Measurements from ENCODE around the gene TNS1. TPM values are rescaled to one million over a fixed set of nuclear protein-coding genes. Genes with fewer than 3 reads are reported as not detected.

Gene TNS1
- total RNA-seq, 1 experiment from 2014 or later, result 3.4 TPM

DNA sequence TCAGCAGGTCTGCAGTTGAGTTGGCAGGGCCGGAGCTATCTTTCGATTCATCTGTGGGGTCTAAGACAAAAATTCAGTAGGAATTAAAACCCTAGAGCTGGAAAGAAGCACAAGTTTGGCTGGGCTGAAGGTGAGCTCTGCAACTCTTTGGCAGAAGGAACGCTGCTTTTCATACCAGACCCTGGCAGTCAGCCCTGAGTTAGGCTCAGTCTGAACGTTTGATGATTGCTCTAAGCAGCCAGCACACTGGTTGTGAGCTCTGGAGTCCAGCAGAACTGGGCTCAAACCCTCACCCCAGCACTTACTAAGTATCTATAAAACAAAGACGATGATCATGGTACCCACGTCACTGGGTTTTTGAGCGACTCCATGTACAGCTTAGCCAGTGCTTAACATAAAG is 192.5 kb downstream of the TNS1 start:
- no peak overlapping the region for H3K14ac ChIP-seq (ENCODE audit: insufficient read depth, low read length)
- no peaks in the 10 kb centered on the region for H3K4me1 ChIP-seq (ENCODE audit: insufficient read depth, low read length)
- WGBS (ENCODE audit: extremely low coverage, insufficient read length, low lambda C conversion rate), result no CpG with 5 or more reads among the region's 7 CpGs
- H4K20me1 ChIP-seq (ENCODE audit: control insufficient read depth, insufficient read depth, insufficient read length), result no peaks in the 10 kb centered on the region
- no peaks in the 10 kb centered on the region for H3K79me2 ChIP-seq (ENCODE audit: insufficient read depth, low read length)
- no peak overlapping the region for H3K9ac ChIP-seq (ENCODE audit: extremely low read depth, insufficient read length, low read length)
- no peak overlapping the region for H4K91ac ChIP-seq (ENCODE audit: insufficient read length, low read depth, low read length)
- H3K23ac ChIP-seq (ENCODE audit: insufficient read length, low read depth, low read length), result no peak overlapping the region
- H3K4me2 ChIP-seq (ENCODE audit: insufficient read depth, insufficient read length, low read length), result no peak overlapping the region
- H3K4ac ChIP-seq (ENCODE audit: low read depth, low read length), result no peak overlapping the region
- no peak overlapping the region for H2AK5ac ChIP-seq (ENCODE audit: insufficient read length, low read length)
- H2AFZ ChIP-seq (ENCODE audit: low read length), result no peak overlapping the region
- H3K36me3 Mint-ChIP-seq (ENCODE audit: insufficient read depth in 1 of 3, low read depth in 3 of 3), result peaks cover 0 to 6% (median 6%) of the 10 kb centered on the region in 3 experiments; a peak in 3 of 7 replicates
- no peak for TF ChIP-seq CTCF (conservative IDR thresholded peaks at IDR 0.05)
- H3K4me3 Mint-ChIP-seq, result no peak overlapping the region
- H3K27ac Mint-ChIP-seq, result no peak overlapping the region
- H3K4me1 Mint-ChIP-seq, result no peaks in the 10 kb centered on the region; a peak in 1 of 4 replicates
- H3K79me1 ChIP-seq (ENCODE audit: insufficient read depth, low read depth, low read length, poor library complexity, severe bottlenecking), result no peaks in the 10 kb centered on the region
- H3K23me2 ChIP-seq (ENCODE audit: insufficient read length, low read depth, low read length, poor library complexity, severe bottlenecking), result no peaks in the 10 kb centered on the region
- H2BK12ac ChIP-seq (ENCODE audit: insufficient read length, low read depth, low read length), result no peak overlapping the region
- H3K9me3 ChIP-seq (ENCODE audit: control insufficient read depth, low read depth, low read length), result no peaks in the 10 kb centered on the region
- no peak overlapping the region for H2BK5ac ChIP-seq (ENCODE audit: insufficient read length, low read length)
- H4K8ac ChIP-seq (replicated peaks; ENCODE audit: insufficient read length, low read depth, low read length), result no peak overlapping the region
- no peak overlapping the region for H2BK20ac ChIP-seq (ENCODE audit: low read depth, low read length, poor library complexity, severe bottlenecking)
- H3K9me3 Mint-ChIP-seq, result peaks cover 0 to 3% of the 10 kb centered on the region in 2 experiments; a peak in 2 of 5 replicates
- H4K5ac ChIP-seq (ENCODE audit: insufficient read length, low read depth, low read length), result no peak overlapping the region
- no peak overlapping the region for H3K56ac ChIP-seq (ENCODE audit: insufficient read length, low read depth, low read length)
- no peak overlapping the region for H3T11ph ChIP-seq (ENCODE audit: low read length)
- no peak overlapping the region for H2BK15ac ChIP-seq (ENCODE audit: low read depth, low read length)
- peaks cover 1% of the 10 kb centered on the region; the same call in 1 of the 2 replicates for H3K27me3 Mint-ChIP-seq (ENCODE audit: low read depth)
- no peak overlapping the region for H3K18ac ChIP-seq (ENCODE audit: insufficient read length, low read depth, low read length)
- no peaks in the 10 kb centered on the region for H3K27me3 ChIP-seq (ENCODE audit: insufficient read depth, low read length)
- DNase-seq, result no peak
- H2BK120ac ChIP-seq (ENCODE audit: low read depth, low read length, poor library complexity, severe bottlenecking), result no peak overlapping the region
- no peak overlapping the region for H3K27ac ChIP-seq (ENCODE audit: insufficient read length, low read depth, low read length)
